Endothelial cell of umbilical vein (primary cell): Measurements from ENCODE around the gene KIZ. TPM values are rescaled to one million over a fixed set of nuclear protein-coding genes. Genes with fewer than 3 reads are reported as not detected.

Experiments used
- BruUV-seq: library from RNA; stranded (reverse); fragments of 400-500 nt; replicated peaks from 2 replicates; lab custom pipeline; 2021; lab: Mats Ljungman, UMichigan
- CTCF ChIA-PET: fragments of 300-600, 350-600 bp; sonication (Branson Sonifier 250); formaldehyde crosslinking; loops from one replicate; lab custom pipeline; 2021; ENCODE audit warnings: antibody characterized with exemption, inconsistent platforms; lab: Charles Lee
- POLR2A ChIA-PET: fragments of 300-600, 350-600 bp; sonication (Branson Sonifier 250); formaldehyde crosslinking; loops from one replicate; lab custom pipeline; 2021; ENCODE audit warnings: antibody characterized with exemption, inconsistent platforms; lab: Charles Lee
- DNase-seq: peaks from one replicate; pipeline ENCODE4 v3.0.0-alpha.2; 2011; ENCODE audit warnings: low read depth, low spot score
- FAIRE-seq: peaks from 2 replicates; lab custom pipeline; 2011; peaks lifted over from hg19 to GRCh38; lab: Jason Lieb, UNC
- H2AFZ ChIP-seq: 2 replicates; pipeline ENCODE4 v1.6.0; 2012; ENCODE audit warnings: low read depth, low read length, control low read depth, inconsistent platforms
- H3K27ac ChIP-seq: 2 replicates; pipeline ENCODE4 v1.5.1; 2011; ENCODE audit warnings: low read depth, mild to moderate bottlenecking, control low read depth, low read length, moderate library complexity; ENCODE audit not compliant: insufficient read depth
- H3K27me3 ChIP-seq, 2 experiments: 2 replicates each; pipeline versions ENCODE4 v1.6.0 to v1.6.1; 2011; ENCODE audit warnings: low read length in 2 of 2, mixed read lengths in 1 of 2; ENCODE audit not compliant: control insufficient read depth in 2 of 2, insufficient read depth in 2 of 2
- H3K36me3 ChIP-seq, 2 experiments: 2 replicates in 1 of 2; 3 replicates in 1 of 2; pipeline ENCODE4 v1.5.1; 2011; ENCODE audit warnings: low read length in 2 of 2, mild to moderate bottlenecking in 1 of 2, moderate library complexity in 1 of 2; ENCODE audit not compliant: control insufficient read depth in 2 of 2, insufficient read depth in 2 of 2; ENCODE audit errors: extremely low read depth in 1 of 2
- H3K4me1 ChIP-seq: 3 replicates; pipeline ENCODE4 v1.5.1; 2011; ENCODE audit warnings: mild to moderate bottlenecking, low read length; ENCODE audit not compliant: control insufficient read depth, insufficient read depth; ENCODE audit errors: extremely low read depth
- H3K4me2 ChIP-seq: 2 replicates; pipeline ENCODE4 v1.6.1; 2011; ENCODE audit warnings: low read length, control low read depth, mixed read lengths; ENCODE audit not compliant: insufficient read depth
- H3K4me3 ChIP-seq, 3 experiments: fragments of 200-600 bp in 1 of 3; sonication (generic), shearing (Covaris generic) in 1 of 3; replicated peaks in 1 of 3; 2 replicates each; pipeline ENCODE4 v1.5.1; 2011 to 2016; ENCODE audit warnings: control low read depth in 3 of 3, low read length in 3 of 3, mild to moderate bottlenecking in 2 of 3, inconsistent platforms in 1 of 3, low read depth in 1 of 3, moderate library complexity in 1 of 3; ENCODE audit not compliant: insufficient read depth in 1 of 3
- H3K79me2 ChIP-seq: 2 replicates; pipeline ENCODE4 v1.6.0; 2012; ENCODE audit warnings: low read length, inconsistent platforms; ENCODE audit not compliant: control insufficient read depth, insufficient read depth
- H3K9ac ChIP-seq: replicated peaks from 2 replicates; pipeline ENCODE3; 2011; ENCODE audit warnings: low read length, control low read depth; ENCODE audit not compliant: insufficient read depth; ENCODE audit errors: extremely low read depth
- H3K9me1 ChIP-seq: replicated peaks from 3 replicates; pipeline ENCODE4 v1.6.0; 2011; ENCODE audit warnings: mild to moderate bottlenecking, low read length; ENCODE audit not compliant: control insufficient read depth, insufficient read depth; ENCODE audit errors: extremely low read depth
- H3K9me3 ChIP-seq: replicated peaks from 2 replicates; pipeline ENCODE4 v1.5.1; 2012; ENCODE audit warnings: low read length, inconsistent platforms; ENCODE audit not compliant: control insufficient read depth, insufficient read depth
- H4K20me1 ChIP-seq: replicated peaks from 2 replicates; pipeline ENCODE3; 2011; ENCODE audit warnings: mild to moderate bottlenecking, low read length; ENCODE audit not compliant: control insufficient read depth, insufficient read depth; ENCODE audit errors: extremely low read depth
- EZH2 ChIP-seq: IDR thresholded peaks from 2 replicates; pipeline ENCODE4 v1.6.1; 2012; ENCODE audit warnings: borderline replicate concordance, low read depth, mild to moderate bottlenecking, moderate library complexity, low read length, inconsistent platforms; ENCODE audit not compliant: severe bottlenecking
- FOS ChIP-seq: IDR thresholded peaks from 2 replicates; pipeline ENCODE4 v1.6.1; 2011; ENCODE audit warnings: mild to moderate bottlenecking, low read length, moderate library complexity, borderline replicate concordance; ENCODE audit not compliant: insufficient read depth
- GATA2 ChIP-seq: IDR thresholded peaks from 2 replicates; pipeline ENCODE4 v1.7.0; 2011; ENCODE audit warnings: low read depth, mild to moderate bottlenecking, moderate library complexity, mixed read lengths, low read length; ENCODE audit not compliant: insufficient read length, insufficient read depth
- JUN ChIP-seq: IDR thresholded peaks from 2 replicates; pipeline ENCODE4 v1.6.1; 2011; ENCODE audit warnings: borderline replicate concordance, low read depth; ENCODE audit not compliant: insufficient read length, insufficient read depth
- MYC ChIP-seq: IDR thresholded peaks from one replicate; pipeline ENCODE4 v1.6.1; 2011; ENCODE audit warnings: mild to moderate bottlenecking, low read depth, low read length
- POLR2A ChIP-seq: IDR thresholded peaks from 2 replicates; pipeline ENCODE4 v1.6.1; 2012; ENCODE audit warnings: low read depth, mild to moderate bottlenecking, control low read depth, low read length
- POLR2AphosphoS5 ChIP-seq: IDR thresholded peaks from 2 replicates; pipeline ENCODE4 v1.6.1; 2012; ENCODE audit warnings: low read depth, mild to moderate bottlenecking, control low read depth, low read length, moderate library complexity; ENCODE audit not compliant: insufficient read depth
- dilution Hi-C: fragments of 300-500 bp; cut with MboI; formaldehyde crosslinking; loops from one replicate; pipeline ENCODE4 v1.15.0; 2019; ENCODE audit warnings: low sequenced_read_pairs; ENCODE audit not compliant: extremely low pct_ligation_motif_present
- intact Hi-C: fragments of 100-400 bp; cut with micrococcal nuclease; formaldehyde crosslinking; loops from one replicate; pipeline ENCODE4 v1.10.0; 2022
- polyA plus RNA-seq, 4 experiments: library from polyadenylated mRNA; depleted of rRNA in 3 of 4; stranded (reverse) in 3 of 4; unstranded in 1 of 4; fragments of >200 nt; gene quantifications; 2 replicates each; pipeline versions ENCODE4 v1.2.1 to v1.2.3, GENCODE V29; 2011 to 2012; ENCODE audit warnings: missing spikeins in 1 of 4
- total RNA-seq: library from RNA; stranded (reverse); gene quantifications from 2 replicates; pipeline ENCODE4 v1.2.3, GENCODE V29; 2021
- TF ChIP-seq, protein P1 (sequence below): IDR thresholded peaks from 2 replicates; pipeline ENCODE4 v1.6.1; 2011; ENCODE audit not compliant: insufficient read depth, insufficient read length
- TF ChIP-seq, protein P2 (sequence below), 2 donors: IDR thresholded peaks; 1 replicate in 1 of 2; 2 replicates in 1 of 2; pipeline ENCODE4 v1.5.1; 2011; ENCODE audit warnings: low read length in 2 of 2, mild to moderate bottlenecking in 2 of 2, moderate library complexity in 2 of 2, control low read depth in 1 of 2, inconsistent platforms in 1 of 2, low read depth in 1 of 2; ENCODE audit not compliant: insufficient read depth in 1 of 2; ENCODE audit errors: extremely low read depth in 1 of 2

Gene KIZ
- total and polyA plus RNA-seq, 2 donors (not counting 3 experiments of a cell fraction or from before 2014, with no cell fraction given): 3.9 to 7.3 TPM

DNA sequence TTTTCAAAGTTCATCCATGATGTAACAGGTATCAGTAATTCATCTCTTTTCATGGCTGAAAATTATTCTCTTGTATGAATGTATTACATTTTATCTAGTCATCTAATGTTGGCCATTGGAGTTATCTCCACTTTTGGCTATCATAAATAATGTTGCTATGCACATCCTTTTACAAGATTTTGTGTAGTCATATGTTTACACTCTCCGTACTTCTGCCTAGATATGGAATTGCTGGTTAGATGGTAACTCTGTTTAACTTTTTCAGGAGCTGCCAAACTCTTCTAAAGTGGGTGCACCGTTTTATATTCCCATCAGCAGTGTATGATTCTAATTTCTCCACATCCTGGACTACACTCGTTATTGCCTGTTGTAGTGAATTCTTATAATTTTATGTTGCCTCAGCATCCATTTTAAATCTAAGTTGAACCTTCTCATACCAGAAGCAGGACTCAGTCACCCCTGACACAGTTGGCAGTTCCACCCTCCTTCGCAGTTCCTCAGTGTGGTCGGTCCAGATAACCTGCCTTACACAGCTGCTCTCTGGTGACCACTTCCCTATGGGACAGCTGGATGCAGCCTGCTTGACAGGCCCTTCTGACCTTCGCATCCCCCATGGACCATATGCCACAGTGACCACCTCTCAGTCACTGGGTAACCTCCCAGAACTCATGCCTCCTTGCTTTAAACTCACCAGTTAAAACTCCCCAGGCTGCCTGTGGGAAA, 33.9 kb downstream of the KIZ start:
- Histone ChIP-seq H3K9ac (no peak overlapping the region), H4K20me1 (no peaks in the 10 kb centered on the region), H3K27ac (no peak overlapping the region), H3K9me3 (no peaks in the 10 kb centered on the region), H3K27me3 (no peaks in the 10 kb centered on the region), H3K4me1 (no peaks in the 10 kb centered on the region), H3K79me2 (no peaks in the 10 kb centered on the region), H3K4me2 (no peak overlapping the region), H3K36me3 (no peaks in the 10 kb centered on the region), H3K9me1 (no peaks in the 10 kb centered on the region), H3K4me3 (no peak overlapping the region), H2AFZ (no peak overlapping the region)
- FAIRE-seq: no peak
- DNase-seq: no peak
- intact Hi-C loops (no loop called here), dilution Hi-C loops (no loop called here)
- POLR2A ChIA-PET: no interaction called here
- TF ChIP-seq POLR2A (no peak), JUN (no peak), GATA2 (no peak), MYC (no peak), FOS (no peak), POLR2AphosphoS5 (no peak), EZH2 (no peak)
- TF ChIP-seq, protein P1, sequence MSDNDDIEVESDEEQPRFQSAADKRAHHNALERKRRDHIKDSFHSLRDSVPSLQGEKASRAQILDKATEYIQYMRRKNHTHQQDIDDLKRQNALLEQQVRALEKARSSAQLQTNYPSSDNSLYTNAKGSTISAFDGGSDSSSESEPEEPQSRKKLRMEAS: no peak
- TF ChIP-seq, protein P2, sequence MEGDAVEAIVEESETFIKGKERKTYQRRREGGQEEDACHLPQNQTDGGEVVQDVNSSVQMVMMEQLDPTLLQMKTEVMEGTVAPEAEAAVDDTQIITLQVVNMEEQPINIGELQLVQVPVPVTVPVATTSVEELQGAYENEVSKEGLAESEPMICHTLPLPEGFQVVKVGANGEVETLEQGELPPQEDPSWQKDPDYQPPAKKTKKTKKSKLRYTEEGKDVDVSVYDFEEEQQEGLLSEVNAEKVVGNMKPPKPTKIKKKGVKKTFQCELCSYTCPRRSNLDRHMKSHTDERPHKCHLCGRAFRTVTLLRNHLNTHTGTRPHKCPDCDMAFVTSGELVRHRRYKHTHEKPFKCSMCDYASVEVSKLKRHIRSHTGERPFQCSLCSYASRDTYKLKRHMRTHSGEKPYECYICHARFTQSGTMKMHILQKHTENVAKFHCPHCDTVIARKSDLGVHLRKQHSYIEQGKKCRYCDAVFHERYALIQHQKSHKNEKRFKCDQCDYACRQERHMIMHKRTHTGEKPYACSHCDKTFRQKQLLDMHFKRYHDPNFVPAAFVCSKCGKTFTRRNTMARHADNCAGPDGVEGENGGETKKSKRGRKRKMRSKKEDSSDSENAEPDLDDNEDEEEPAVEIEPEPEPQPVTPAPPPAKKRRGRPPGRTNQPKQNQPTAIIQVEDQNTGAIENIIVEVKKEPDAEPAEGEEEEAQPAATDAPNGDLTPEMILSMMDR (IDR thresholded peaks at IDR 0.05; ENCODE audit: extremely low read depth in 1 of 2, insufficient read depth in 1 of 2, low read depth in 1 of 2, low read length in 2 of 2): no peak
- CTCF ChIA-PET: no interaction called here
- BruUV-seq: no TSS peak
